ENCODE data around the gene PDSS2.
"Not testable (repeated sequence)": the region's sequence is repeated elsewhere in the genome, so short reads cannot be mapped to it uniquely, and the experiment has no call there.

PDSS2 gene

DNA sequence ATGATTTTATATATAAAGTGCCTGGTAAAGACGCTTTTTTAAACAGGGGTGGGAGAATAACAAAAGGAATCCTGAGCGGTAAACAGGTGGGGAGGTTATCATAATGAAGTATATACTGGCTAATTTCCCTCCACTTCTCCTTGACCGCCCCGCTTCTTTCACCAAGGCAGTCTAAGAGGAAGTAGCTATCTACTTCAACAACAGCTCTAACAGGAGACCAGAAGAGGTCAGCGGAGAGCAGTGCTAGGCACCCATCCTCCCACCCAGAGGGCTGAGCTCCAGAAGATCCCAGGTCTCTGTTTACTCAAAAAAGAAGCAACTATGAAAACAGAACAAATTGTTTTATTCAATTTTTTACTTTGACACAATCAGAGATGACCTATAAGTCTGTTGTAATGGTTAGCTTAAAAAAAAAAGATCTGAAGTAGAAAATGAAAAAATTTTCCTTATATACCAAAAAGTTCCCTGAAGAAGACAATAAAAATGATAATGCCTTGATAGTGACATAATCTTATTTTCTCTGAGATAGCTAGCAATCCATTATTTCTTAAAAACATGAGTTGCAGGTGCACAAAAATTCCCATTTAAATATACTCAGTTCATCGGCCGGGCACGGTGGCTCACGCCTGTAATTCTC lies 141.1 kb downstream of the PDSS2 start:
- peak; percentile 44 for DNase-seq (ENCODE audit: low spot score)

DNA sequence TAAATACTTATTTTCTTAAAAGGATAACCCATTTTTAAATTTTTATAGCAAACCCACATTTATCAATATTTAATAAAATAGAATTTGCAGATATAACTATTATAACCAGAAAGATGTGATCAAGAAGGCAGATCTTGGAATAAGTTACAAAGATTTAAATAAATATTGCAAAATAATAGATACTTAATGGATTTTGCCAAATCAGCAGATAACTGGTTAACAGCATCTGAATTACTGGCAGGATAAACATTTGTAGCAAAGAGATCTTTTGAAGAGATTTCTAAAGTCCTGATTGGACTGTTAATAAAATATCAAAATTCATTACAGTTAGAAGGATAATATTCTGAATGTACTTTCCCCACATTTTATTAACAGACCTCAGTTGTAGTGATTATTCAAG lies 144.2 kb downstream of the PDSS2 start:
- no peak for DNase-seq (ENCODE audit: low spot score)

GRCh38 chr6:107314531-107314939 lies 144.8 kb downstream of the PDSS2 start:
- no peak for DNase-seq (ENCODE audit: low spot score)

GRCh38 chr6:107313776-107314175 lies 145.6 kb downstream of the PDSS2 start:
- DNase-seq (ENCODE audit: low spot score) = no peak

- no peak for DNase-seq (ENCODE audit: low spot score)
Observed at GRCh38 chr6:107310362-107310761, 149.0 kb downstream of the PDSS2 start.

- DNase-seq (ENCODE audit: low spot score) = no peak
Observed at GRCh38 chr6:107308677-107309076, 150.7 kb downstream of the PDSS2 start.

- not testable (repeated sequence) for DNase-seq (ENCODE audit: low spot score)
Observed at GRCh38 chr6:107305994-107306393, 153.4 kb downstream of the PDSS2 start.

DNA sequence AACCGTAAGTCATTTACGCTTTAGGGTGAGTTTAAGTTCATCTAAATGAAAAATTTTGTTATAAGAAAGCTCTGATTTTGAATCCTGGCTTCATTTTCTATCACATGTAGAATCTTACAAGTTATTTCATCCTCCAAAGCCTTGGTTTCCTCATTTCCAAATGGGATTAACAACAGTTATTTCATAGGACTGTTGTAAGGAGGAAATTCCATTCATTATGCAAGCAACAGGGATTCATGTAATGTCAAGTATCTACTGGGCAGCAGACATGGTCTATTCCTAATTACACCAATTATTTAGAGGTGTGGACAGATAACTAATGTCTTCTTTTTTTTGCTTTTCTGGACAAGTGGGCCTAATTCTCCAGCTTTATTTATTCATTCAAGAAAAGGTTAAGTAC lies 154.0 kb downstream of the PDSS2 start:
- DNase-seq (ENCODE audit: low spot score) = no peak

GRCh38 chr6:107304421-107305025 lies 154.8 kb downstream of the PDSS2 start:
- DNase-seq (ENCODE audit: low spot score) = peak; percentile 13

DNA sequence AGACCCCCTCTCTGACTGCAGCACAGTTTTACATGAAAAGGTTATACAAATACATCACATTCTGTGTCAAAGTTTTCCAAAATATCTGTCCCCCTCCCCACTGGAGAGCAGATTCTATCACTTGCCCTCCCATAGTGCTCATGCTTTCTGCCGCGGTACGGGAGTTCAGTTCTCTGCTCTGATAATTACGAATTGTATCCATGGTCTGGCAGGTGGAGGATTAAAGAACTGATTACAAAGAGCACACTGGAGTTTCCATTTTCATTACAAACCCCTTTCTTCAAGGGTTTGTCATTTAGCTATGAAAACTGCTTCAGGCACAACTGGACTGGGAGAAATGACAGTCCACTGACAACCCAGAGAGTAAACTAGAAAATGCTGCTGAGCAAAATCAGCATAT lies 166.0 kb downstream of the PDSS2 start:
- no peak for DNase-seq (ENCODE audit: low spot score)

GRCh38 chr6:107292715-107293271 lies 166.6 kb downstream of the PDSS2 start:
- DNase-seq (ENCODE audit: low spot score) = no peak

DNA sequence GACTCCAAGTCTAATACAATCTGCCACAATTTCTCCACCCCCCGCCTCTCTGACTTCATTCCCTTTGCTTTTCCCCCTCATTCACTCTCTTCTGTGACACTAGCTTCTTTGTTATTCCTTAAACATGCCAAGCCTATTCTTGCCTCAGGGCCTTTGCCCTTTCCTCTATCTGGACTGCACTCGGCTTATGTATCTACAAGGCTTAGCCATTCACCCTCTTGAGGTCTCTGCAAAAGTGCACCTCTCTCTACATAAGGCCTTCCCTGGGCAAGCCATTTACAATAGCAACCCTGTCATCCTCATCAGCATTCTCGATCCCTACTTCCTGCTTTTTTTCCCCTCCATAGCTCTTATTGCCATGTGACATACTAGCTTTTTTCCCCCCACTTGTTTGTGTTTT lies 168.9 kb downstream of the PDSS2 start:
- no peak for DNase-seq (ENCODE audit: low spot score)

- not testable (repeated sequence) for DNase-seq (ENCODE audit: low spot score)
Observed at GRCh38 chr6:107289258-107289657, 170.1 kb downstream of the PDSS2 start.

- DNase-seq (ENCODE audit: low spot score) = not testable (repeated sequence)
Observed at GRCh38 chr6:107285683-107286082, 173.7 kb downstream of the PDSS2 start.

GRCh38 chr6:107284805-107285204 lies 174.6 kb downstream of the PDSS2 start:
- DNase-seq (ENCODE audit: low spot score) = no peak

GRCh38 chr6:107280791-107281190 lies 178.6 kb downstream of the PDSS2 start:
- no peak for DNase-seq (ENCODE audit: low spot score)

DNA sequence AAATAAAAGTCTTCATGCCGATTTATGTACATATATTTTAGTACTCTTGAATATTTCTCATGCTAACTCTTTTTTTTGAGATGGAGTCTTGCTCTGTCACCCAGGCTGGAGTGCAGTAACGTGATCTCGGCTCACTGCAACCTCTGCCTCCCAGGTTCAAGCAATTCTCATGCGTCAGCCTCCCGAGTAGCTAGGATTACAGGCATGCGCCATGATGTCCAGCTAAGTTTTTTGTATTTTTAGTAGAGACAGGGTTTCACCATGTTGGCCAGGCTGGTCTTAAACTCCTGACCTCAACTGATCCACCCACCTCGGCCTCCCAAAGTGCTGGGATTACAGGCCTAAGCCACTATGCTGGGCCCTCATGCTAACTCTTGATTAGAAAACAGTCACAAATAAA lies 179.4 kb downstream of the PDSS2 start:
- not testable (repeated sequence) for DNase-seq (ENCODE audit: low spot score)

- DNase-seq (ENCODE audit: low spot score) = no peak
Observed at GRCh38 chr6:107275330-107275865, 184.0 kb downstream of the PDSS2 start.

DNA sequence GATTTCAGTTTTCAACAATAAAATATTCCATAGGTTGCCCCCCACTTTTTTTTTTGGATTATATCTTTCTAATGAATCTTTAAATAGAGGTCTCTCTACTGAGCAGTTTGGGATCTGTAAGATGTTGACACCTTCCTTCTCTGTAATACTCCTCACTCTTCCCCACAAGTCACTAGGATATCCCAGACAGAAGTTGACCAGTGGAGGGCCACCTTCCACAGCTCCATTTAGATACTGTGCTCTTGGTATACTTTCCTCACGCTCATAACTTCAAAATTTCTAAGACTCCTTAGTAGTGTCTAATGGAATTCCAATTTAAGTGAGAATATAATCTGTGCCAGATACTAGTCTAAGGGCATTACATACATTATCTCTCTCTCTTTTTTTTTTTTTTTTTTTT lies 185.1 kb downstream of the PDSS2 start:
- DNase-seq (ENCODE audit: low spot score) = no peak

GRCh38 chr6:107272246-107272645 lies 187.1 kb downstream of the PDSS2 start:
- DNase-seq (ENCODE audit: low spot score) = no peak

- DNase-seq (ENCODE audit: low spot score) = no peak
Observed at GRCh38 chr6:107271208-107271790, 188.1 kb downstream of the PDSS2 start.

DNA sequence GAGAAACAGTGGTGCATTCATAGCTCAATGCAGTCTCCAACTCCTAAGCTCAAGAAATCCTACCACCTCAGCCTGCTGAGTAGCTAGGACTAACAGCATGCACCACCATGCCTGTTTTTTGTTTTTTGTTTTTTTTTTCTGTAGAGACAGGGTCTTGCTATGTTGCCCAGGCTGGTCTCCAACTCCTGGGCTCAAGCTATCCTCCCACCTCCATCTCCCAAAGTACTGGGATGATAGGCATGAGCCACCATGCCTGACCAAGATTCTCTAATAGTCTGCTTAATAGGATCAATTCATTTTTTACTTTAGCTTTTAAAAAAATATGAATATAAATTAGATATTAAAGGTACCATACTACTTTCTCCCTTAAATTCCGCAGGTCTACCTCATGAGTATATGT lies 191.7 kb downstream of the PDSS2 start:
- DNase-seq (ENCODE audit: low spot score) = no peak

GRCh38 chr6:107267006-107267405 lies 192.4 kb downstream of the PDSS2 start:
- DNase-seq (ENCODE audit: low spot score) = no peak

All from activated CD4-positive, alpha-beta T cell treated with anti-CD3 and anti-CD28 coated beads, Interleukin-2, Interleukin-4, amounts not matched to agents 100 ng/mL and 50 ng/mL, durations not matched to agents 16 hours and 8 hours (primary cell).